ENCODE measurements around the gene HNRNPUL2.
A peak's percentile ranks its signal among the peaks of the same experiment; 100 is the strongest.
"Not testable (repeated sequence)": the region's sequence is repeated elsewhere in the genome, so short reads cannot be mapped to it uniquely, and the experiment has no call there.

HNRNPUL2 gene

DNA sequence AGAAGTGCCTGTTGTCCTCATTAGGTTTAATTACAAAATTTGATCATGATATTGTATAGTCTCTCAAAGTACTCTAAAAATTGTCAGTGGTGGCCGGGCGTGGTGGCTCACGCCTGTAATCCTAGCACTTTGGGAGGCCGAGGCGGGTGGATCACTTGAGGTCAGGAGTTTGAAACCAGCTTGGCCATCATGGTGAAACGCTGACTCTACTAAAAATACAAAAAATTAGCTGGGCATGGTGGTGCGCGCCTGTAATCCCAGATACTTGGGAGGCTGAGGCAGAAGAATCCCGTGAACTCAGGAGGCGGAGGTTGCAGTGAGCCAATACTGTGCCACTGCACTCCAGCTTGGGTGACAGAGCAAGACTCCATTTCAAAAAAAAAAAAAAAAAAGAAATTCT is 51.8 kb downstream of the HNRNPUL2 start:
- Mint-ChIP-seq H3K36me3 (ENCODE audit: low read depth) (peaks cover 29% of the 10 kb centered on the region), H3K4me1 (ENCODE audit: low read depth) (peaks cover 32% of the 10 kb centered on the region)
- not testable (repeated sequence) for H3K9me3 Mint-ChIP-seq; H3K27me3 Mint-ChIP-seq (ENCODE audit: low read depth); H3K4me3 Mint-ChIP-seq; H3K27ac Mint-ChIP-seq

DNA sequence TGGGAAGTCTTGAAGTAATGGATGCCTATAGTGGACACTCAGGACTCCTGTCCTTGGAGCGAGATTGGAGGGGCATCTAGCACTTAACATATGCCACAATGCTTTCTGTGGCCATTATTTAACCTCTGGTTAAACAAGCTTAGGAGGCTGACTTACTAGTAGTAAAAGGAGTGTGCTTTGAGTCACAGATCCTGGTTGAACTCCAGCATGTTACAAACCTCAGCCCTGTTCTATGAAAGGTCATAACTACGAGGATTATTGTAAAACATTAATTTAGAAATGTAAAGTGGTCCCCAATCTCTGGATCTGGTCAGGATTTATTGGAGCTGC is 54.1 kb downstream of the HNRNPUL2 start:
- Mint-ChIP-seq H3K4me1 (ENCODE audit: low read depth) (peaks cover 37% of the 10 kb centered on the region), H3K27ac (peak overlapping the region; percentile 69), H3K36me3 (ENCODE audit: low read depth) (peaks cover 30% of the 10 kb centered on the region), H3K9me3 (no peaks in the 10 kb centered on the region), H3K4me3 (peak overlapping the region; percentile 91), H3K27me3 (ENCODE audit: low read depth) (no peaks in the 10 kb centered on the region)

DNA sequence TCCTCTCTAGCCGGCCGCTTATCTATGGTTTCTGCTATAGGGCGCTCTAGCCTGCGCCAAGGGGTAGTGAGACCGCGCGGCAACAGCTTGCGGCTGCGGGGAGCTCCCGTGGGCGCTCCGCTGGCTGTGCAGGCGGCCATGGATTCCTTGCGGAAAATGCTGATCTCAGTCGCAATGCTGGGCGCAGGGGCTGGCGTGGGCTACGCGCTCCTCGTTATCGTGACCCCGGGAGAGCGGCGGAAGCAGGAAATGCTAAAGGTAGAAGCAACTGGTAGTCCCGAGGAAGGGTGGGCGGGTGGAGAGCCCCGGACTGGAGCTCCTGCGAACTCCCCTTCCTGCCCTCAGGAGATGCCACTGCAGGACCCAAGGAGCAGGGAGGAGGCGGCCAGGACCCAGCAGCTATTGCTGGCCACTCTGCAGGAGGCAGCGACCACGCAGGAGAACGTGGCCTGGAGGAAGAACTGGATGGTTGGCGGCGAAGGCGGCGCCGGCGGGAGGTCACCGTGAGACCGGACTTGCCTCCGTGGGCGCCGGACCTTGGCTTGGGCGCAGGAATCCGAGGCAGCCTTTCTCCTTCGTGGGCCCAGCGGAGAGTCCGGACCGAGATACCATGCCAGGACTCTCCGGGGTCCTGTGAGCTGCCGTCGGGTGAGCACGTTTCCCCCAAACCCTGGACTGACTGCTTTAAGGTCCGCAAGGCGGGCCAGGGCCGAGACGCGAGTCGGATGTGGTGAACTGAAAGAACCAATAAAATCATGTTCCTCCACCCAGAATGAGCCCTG is 55.5 kb downstream of the HNRNPUL2 start, which contains the start of the genes LBHD1 and UQCC3:
Gene LBHD1, minus strand, starts transcription at position 660 of the 782 bp plus-strand sequence. CDS start 2,236 bp downstream, outside the sequence.
Gene UQCC3, plus strand, starts transcription at position 66 of the 782 bp plus-strand sequence. Its CDS starts 73 bp downstream, at position 139.
- Mint-ChIP-seq H3K4me3 (peak within 1 kb of the TSS; percentile 91), H3K4me1 (ENCODE audit: low read depth) (peaks cover 28% of the 10 kb centered on the region), H3K36me3 (ENCODE audit: low read depth) (peaks cover 23% of the 10 kb centered on the region), H3K27ac (peak within 1 kb of the TSS; percentile 91), H3K9me3 (no peaks in the 10 kb centered on the region), H3K27me3 (ENCODE audit: low read depth) (no peaks in the 10 kb centered on the region)

DNA sequence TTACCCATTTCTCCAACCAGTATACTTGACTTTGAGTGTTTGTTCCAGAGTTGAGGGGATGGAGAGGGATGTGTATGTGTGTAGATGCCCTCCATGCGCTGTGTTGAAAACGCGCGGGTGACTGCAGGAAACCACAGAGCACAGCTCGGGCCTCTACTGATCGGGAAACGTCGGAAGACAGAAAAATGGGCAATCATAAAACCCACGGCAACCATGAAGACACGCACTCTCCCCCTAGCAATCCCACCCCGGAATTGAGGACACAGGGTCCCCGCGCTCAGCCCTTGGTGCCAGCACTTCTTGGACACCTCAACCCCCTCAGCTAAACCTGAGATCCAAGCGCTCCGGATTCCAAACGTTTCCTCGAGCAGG is 56.0 kb downstream of the HNRNPUL2 start:
- Mint-ChIP-seq H3K4me1 (ENCODE audit: low read depth) (peaks cover 31% of the 10 kb centered on the region), H3K9me3 (no peaks in the 10 kb centered on the region)

DNA sequence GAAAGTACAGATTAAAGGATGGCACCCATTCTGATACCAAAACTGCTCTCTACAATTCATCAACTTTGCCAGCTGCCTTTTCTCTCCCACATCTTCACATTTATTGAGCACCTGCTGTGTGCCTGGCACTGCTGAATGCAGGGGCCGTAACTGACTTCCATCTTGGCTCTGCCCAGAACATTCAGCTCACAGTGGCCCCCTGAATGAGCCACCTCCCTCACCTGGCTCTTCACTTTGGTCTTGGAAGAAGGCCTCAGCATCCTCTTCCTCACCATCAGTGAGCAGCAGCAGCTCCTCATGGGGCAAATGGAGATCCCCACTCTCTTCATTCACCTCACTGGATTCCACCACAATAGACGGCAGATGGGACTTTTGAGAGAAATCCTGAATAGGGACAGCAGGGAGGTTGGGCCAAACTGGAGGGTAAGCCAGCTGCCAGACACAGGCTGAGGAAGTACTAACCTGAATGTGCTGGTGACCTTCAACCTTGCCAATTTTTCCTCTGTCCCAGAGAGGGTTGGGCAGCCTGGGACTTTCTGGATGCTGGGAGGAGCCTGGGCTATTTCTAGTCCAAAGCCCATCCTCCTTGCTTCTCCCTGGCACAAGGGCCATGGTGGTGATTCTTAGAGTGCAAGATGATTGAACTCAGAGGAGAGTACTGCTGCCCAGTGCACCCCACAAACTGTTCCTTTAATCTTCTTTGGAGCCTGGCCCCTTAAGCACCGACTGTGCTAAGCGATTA is 57.7 kb downstream of the HNRNPUL2 start:
- H3K9me3 Mint-ChIP-seq: no peaks in the 10 kb centered on the region

More for the DNA sequence above, 56.0 kb downstream of the HNRNPUL2 start:
- H3K27ac Mint-ChIP-seq: peak overlapping the region; percentile 91
- no peaks in the 10 kb centered on the region for H3K27me3 Mint-ChIP-seq (ENCODE audit: low read depth)
- H3K4me3 Mint-ChIP-seq: peak overlapping the region; percentile 91
- H3K36me3 Mint-ChIP-seq (ENCODE audit: low read depth): peaks cover 22% of the 10 kb centered on the region

DNA sequence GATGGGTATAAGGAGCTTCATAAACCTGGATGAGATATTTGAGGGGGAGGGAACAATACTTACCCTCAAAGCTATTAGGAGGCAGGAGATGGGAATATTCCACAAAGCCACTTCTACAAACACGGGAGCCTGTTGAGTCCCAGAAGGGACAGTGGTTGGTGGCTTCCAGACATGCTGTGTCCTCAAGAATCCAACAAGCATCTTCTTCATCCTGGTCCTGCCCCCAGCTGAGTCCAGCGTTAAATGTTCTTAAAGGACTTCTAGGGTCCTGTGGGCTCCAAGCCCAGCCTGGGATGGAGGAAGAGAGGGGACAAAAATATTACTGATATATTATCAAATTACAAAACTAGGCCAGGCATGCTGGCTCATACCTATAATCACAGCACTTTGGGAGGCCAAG is 59.8 kb downstream of the HNRNPUL2 start:
- Mint-ChIP-seq H3K27me3 (ENCODE audit: low read depth) (no peaks in the 10 kb centered on the region), H3K4me1 (ENCODE audit: low read depth) (peaks cover 27% of the 10 kb centered on the region), H3K4me3 (peak overlapping the region; percentile 96), H3K36me3 (ENCODE audit: low read depth) (peaks cover 31% of the 10 kb centered on the region), H3K9me3 (no peaks in the 10 kb centered on the region), H3K27ac (no peak overlapping the region)

More for the DNA sequence above, 57.7 kb downstream of the HNRNPUL2 start:
- Mint-ChIP-seq H3K4me3 (peak overlapping the region; percentile 51), H3K4me1 (ENCODE audit: low read depth) (peaks cover 27% of the 10 kb centered on the region), H3K27me3 (ENCODE audit: low read depth) (no peaks in the 10 kb centered on the region), H3K27ac (peak overlapping the region; percentile 84), H3K36me3 (ENCODE audit: low read depth) (peaks cover 24% of the 10 kb centered on the region)

DNA sequence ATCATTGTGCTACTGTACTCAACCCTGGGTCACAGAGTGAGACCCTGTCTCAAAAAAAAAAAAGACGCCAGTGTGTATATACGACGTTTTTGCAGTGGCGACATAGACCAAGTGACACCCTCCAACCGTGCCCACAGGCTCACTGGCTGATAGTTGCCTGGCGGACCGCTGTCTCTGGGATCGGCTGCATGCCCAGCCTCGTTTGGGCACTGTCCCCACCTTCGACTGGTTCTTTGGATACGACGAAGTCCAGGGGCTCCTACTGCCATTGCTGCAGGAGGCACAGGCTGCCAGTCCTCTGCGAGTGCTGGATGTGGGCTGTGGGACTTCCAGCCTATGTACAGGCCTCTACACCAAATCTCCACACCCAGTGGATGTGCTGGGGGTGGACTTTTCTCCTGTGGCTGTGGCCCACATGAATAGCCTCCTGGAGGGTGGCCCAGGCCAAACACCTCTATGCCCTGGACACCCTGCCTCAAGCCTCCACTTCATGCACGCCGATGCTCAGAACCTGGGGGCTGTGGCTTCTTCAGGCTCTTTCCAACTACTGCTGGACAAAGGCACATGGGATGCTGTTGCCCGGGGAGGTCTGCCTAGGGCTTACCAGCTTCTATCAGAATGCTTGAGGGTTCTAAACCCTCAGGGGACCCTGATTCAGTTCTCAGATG is 60.9 kb downstream of the HNRNPUL2 start:
- Mint-ChIP-seq H3K4me1 (ENCODE audit: low read depth) (peaks cover 25% of the 10 kb centered on the region), H3K27me3 (ENCODE audit: low read depth) (no peaks in the 10 kb centered on the region), H3K4me3 (peak overlapping the region; percentile 96), H3K27ac (peak overlapping the region; percentile 88), H3K36me3 (ENCODE audit: low read depth) (peaks cover 25% of the 10 kb centered on the region), H3K9me3 (no peaks in the 10 kb centered on the region)

DNA sequence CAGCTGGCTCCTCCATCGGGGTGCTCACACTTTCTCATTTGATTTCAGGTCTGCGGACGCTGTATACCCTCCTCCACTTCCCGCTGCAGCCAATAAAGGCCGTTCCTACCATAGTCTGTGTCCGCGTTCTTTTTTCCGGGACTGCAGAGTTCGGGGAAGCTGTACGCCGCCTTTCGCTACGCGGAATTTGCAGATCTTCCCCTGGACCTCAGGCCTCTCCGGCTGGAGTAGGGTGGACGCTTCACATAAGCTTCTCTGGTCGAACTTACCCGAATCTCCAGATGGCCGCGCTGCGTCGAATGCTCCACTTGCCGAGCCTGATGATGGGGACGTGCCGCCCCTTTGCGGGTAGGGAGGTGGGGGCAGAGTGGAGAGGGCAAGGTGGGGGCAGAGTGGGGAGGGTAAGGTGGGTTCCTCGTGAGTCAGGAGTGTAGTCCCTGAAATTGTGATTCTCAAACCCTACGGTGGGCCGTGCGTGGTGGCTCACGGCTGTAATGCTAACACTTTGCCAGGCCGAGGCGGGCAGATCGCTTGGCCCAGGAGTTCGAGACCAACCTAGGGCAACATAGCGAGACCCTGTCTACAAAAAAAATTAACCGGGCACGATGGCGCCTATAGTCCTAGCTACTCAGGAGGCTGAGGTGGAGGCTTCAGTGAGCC is 61.5 kb downstream of the HNRNPUL2 start:
- no peaks in the 10 kb centered on the region for H3K27me3 Mint-ChIP-seq (ENCODE audit: low read depth)
- peaks cover 24% of the 10 kb centered on the region for H3K36me3 Mint-ChIP-seq (ENCODE audit: low read depth)
- no peaks in the 10 kb centered on the region for H3K9me3 Mint-ChIP-seq
- H3K4me1 Mint-ChIP-seq (ENCODE audit: low read depth): peaks cover 25% of the 10 kb centered on the region
- H3K27ac Mint-ChIP-seq: peak overlapping the region; percentile 88
- H3K4me3 Mint-ChIP-seq: peak overlapping the region; percentile 96

DNA sequence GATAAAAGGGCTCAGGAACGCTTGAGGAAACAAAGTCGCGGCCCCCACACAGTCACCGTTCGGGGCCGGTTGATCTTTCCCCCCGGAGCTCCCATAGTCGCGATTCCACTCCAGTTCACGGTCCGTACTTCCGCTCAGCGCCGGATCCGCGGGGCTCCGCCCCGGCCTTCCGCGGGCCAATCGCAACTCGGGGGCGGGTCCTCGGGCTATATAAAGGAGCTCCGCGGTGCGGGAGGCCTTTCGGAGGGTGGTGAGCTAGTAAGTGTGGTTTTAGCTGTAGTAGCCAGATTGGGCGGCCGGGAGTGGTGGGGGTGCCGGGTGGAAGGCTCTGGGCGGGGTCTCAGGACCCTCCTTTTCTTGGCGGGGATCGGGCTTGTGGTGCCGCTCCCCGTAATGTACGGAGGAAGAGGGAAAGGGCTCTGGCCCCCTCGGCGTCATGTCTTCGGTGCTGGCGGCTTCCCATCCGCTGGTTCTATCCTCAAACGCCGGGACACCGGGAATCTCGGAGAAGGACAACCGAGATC is 62.1 kb downstream of the HNRNPUL2 start, which contains the start of the genes C11orf98 and CSKMT:
Gene C11orf98, minus strand, starts transcription at position 136 of the 524 bp plus-strand sequence. Its CDS starts 41 bp downstream, at position 95.
Gene CSKMT, plus strand, starts transcription at position 238 of the 524 bp plus-strand sequence. CDS start 568 bp downstream, outside the sequence.
- Mint-ChIP-seq H3K27me3 (ENCODE audit: low read depth) (no peaks in the 10 kb centered on the region), H3K4me1 (ENCODE audit: low read depth) (peaks cover 24% of the 10 kb centered on the region), H3K36me3 (ENCODE audit: low read depth) (peaks cover 24% of the 10 kb centered on the region), H3K4me3 (peak within 1 kb of the TSS; percentile 96), H3K27ac (peak within 1 kb of the TSS; percentile 88), H3K9me3 (no peaks in the 10 kb centered on the region)

DNA sequence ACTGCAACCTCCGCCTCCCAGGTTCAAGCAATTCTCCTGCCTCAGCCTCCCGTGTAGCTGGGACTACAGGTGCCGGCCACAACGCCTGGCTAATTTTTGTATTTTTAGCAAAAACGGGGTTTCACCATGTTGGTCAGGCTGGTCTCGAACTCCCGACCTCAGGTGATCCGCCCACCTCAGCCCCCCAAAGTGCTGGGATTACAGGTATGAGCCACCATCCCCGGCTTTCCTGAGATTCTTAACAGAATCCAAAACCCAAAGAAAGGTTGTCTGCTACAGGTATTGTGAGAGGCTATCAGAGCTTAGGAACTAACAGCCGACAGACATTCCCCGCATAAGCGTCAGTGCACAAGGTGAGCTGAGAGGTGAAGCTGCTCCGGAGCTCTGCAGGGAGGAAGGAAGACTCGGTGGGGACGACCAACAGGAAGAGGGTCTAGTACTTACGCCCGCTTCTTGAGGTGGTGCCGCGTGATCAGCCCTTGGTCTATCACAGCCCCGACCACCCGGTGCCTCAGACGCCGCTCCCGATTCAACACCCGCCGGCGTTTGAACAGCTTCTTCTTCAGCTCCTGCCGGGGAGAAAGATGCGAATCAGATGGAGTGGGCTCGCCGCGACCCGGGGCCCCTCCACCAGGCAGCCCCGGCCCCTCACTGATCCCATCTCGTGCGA is 62.7 kb downstream of the HNRNPUL2 start:
- peaks cover 18% of the 10 kb centered on the region for H3K4me1 Mint-ChIP-seq (ENCODE audit: low read depth)
- H3K4me3 Mint-ChIP-seq: peak overlapping the region; percentile 96
- peaks cover 24% of the 10 kb centered on the region for H3K36me3 Mint-ChIP-seq (ENCODE audit: low read depth)
- peak overlapping the region; percentile 88 for H3K27ac Mint-ChIP-seq
- H3K9me3 Mint-ChIP-seq: no peaks in the 10 kb centered on the region
- H3K27me3 Mint-ChIP-seq (ENCODE audit: low read depth): no peaks in the 10 kb centered on the region

Data from T-helper 1 cell treated with Interleukin-12 subunit alpha and Interleukin-12 subunit beta and Interleukin-4 antibody, amounts not matched to agents 30 μg/mL and 1 μg/mL, for 36 hours (primary cell).